Adrenal gland (tissue), 12 donors: ENCODE results near the gene TBPL2. TPM values are rescaled to one million over a fixed set of nuclear protein-coding genes. Genes with fewer than 3 reads are reported as not detected.

Experiments
- DNase-seq, 7 donors: peaks; one replicate each; pipeline ENCODE4 v3.0.0-alpha.2; 2019 to 2020
- H3K27ac ChIP-seq, 5 donors: fragments of 200-600 bp; sonication (generic) in 4 of 5; 1 replicate in 3 of 5; 2 replicates in 2 of 5; pipeline versions ENCODE4 v1.5.1 to v1.8.0; 2016 to 2020; ENCODE audit warnings: mild to moderate bottlenecking in 1 of 5
- H3K27me3 ChIP-seq: fragments of 200-600 bp; 2 replicates; pipeline ENCODE4 v1.8.0; 2021
- H3K36me3 ChIP-seq, 2 donors: fragments of 200-600 bp; replicated peaks in 1 of 2; 1 replicate in 1 of 2; 2 replicates in 1 of 2; pipeline versions ENCODE4 v1.5.1 to v1.8.0; 2018 to 2022
- H3K4me1 ChIP-seq, 2 donors: fragments of 200-600 bp; replicated peaks in 1 of 2; 1 replicate in 1 of 2; 2 replicates in 1 of 2; pipeline versions ENCODE4 v1.5.1 to v1.8.0; 2018 to 2021
- H3K4me3 ChIP-seq, 4 donors: fragments of 200-600 bp; sonication (generic) in 3 of 4; one replicate each; pipeline ENCODE4 v1.5.1; 2016 to 2018
- H3K9me3 ChIP-seq, 3 donors: fragments of 200-600 bp; sonication (generic) in 1 of 3; replicated peaks in 1 of 3; 1 replicate in 2 of 3; 2 replicates in 1 of 3; pipeline versions ENCODE4 v1.5.1 to v1.8.0; 2016 to 2021
- CTCF ChIP-seq, 6 experiments: fragments of 450-650 bp in 4 of 6; fragments of 200-600 bp in 2 of 6; sonication (generic) in 1 of 6; IDR thresholded peaks; 1 replicate in 5 of 6; 2 replicates in 1 of 6; pipeline versions ENCODE4 v1.5.1 to v1.8.0; 2016 to 2021; ENCODE audit warnings: antibody characterized with exemption in 6 of 6, mild to moderate bottlenecking in 2 of 6, moderate library complexity in 1 of 6
- POLR2A ChIP-seq, 2 donors: fragments of 450-650 bp; IDR thresholded peaks; one replicate each; pipeline ENCODE4 v1.6.1; 2017; ENCODE audit warnings: antibody characterized with exemption in 2 of 2, mild to moderate bottlenecking in 2 of 2, moderate library complexity in 1 of 2
- WGBS, 4 donors: extraction: QIAGEN DNeasy Blood & Tissue Kit in 2 of 4; methylation state at CpG; one replicate each; pipeline versions ENCODE4 v1.1.5 to v1.1.7; 2013 to 2017; 5-methylcytosine and 5-hydroxymethylcytosine counted together
- intact Hi-C, 2 donors: fragments of 100-400 bp; cut with DNase I; formaldehyde crosslinking; loops; one replicate each; pipeline versions ENCODE4 v1.14.1 to v1.15.0; 2022 to 2023
- polyA plus RNA-seq, 3 donors: library from polyadenylated mRNA; stranded (reverse); fragments of 200-250 nt in 2 of 3; fragments of 350-450 nt in 1 of 3; fragmentation: Illumina TruSeq in 1 of 3; extraction: RNeasy Lipid Tissue Mini Kit (QIAGEN cat#74804) in 1 of 3; gene quantifications; one replicate each; pipeline ENCODE4 v1.2.3, GENCODE V29; 2013 to 2014
- total RNA-seq, 9 donors: library from RNA; depleted of rRNA in 4 of 9; stranded (reverse); fragments of >200 nt in 4 of 9; fragments of 120-200 nt in 1 of 9; fragmentation: NEBNext Ultra II Directional in 1 of 9; extraction: Animal tissue kit (Norgen Biotek cat#: 25700) in 1 of 9; gene quantifications; one replicate each; pipeline versions ENCODE4 v1.1.0 to v1.2.4, GENCODE V29; 2013 to 2023
- donor health status: healthy with polysubstance abuse.
- donor health status: Bipolar disorder and iron deficiency.
- donor health status: DM: yes; HTN: yes; CAD: no.
- donor health status: DM: no; HTN: no; CAD: no.
- donor health status: DM: no; HTN: no; CAD: no.
- donor health status: DM: yes; HTN: yes; CAD: no.

The TBPL2 gene
- total and polyA plus RNA-seq, 12 donors, result 0.06 TPM; not detected in 11

- Histone ChIP-seq H3K4me1 (peaks cover 13 to 38% of the 10 kb centered on the region in 2 donors), H3K4me3 (no peak overlapping the region), H3K27ac (no peak overlapping the region), H3K27me3 (no peaks in the 10 kb centered on the region), H3K9me3 (no peaks in the 10 kb centered on the region), H3K36me3 (no peaks in the 10 kb centered on the region)
- 60 to 93% (median 82%) methylated on average over 3 of the region's 3 CpGs for WGBS, 4 donors
- DNase-seq, result no peak
- intact Hi-C loops, result loop anchor here in 1 of 2 donors (10.0 kb wide), 3 partner anchors 136 to 1026 kb away; partner anchors contain the start of gene KTN1
- TF ChIP-seq CTCF (IDR thresholded peaks at IDR 0.05) (no peak), POLR2A (IDR thresholded peaks at IDR 0.05) (no peak)
These were observed 8.7 kb upstream of the TBPL2 start for GRCh38 chr14:55449116-55449515.

GRCh38 chr14:55448141-55448614 is 7.8 kb upstream of the TBPL2 start:
- 23 to 43% (median 36%) methylated on average over 3 of the region's 3 CpGs for WGBS, 4 donors
- TF ChIP-seq CTCF (IDR thresholded peaks at IDR 0.05) (no peak), POLR2A (IDR thresholded peaks at IDR 0.05) (no peak)
- Histone ChIP-seq H3K27me3 (no peaks in the 10 kb centered on the region), H3K36me3 (no peaks in the 10 kb centered on the region), H3K27ac (peak overlapping the region in 4 of 5 donors; percentile 28 to 79 (median 74)), H3K9me3 (no peaks in the 10 kb centered on the region), H3K4me1 (peaks cover 7 to 31% of the 10 kb centered on the region in 2 donors), H3K4me3 (no peak overlapping the region)
- intact Hi-C loops, result loop anchor here in 1 of 2 donors (10.0 kb wide), 3 partner anchors 137 to 1027 kb away; partner anchors contain the start of gene KTN1
- peak; percentile 51 to 73 (median 69) for DNase-seq

- no peaks in the 10 kb centered on the region for H3K9me3 ChIP-seq
- no peaks in the 10 kb centered on the region for H3K27me3 ChIP-seq
- intact Hi-C loops, result loop anchor here in 1 of 2 donors (10.0 kb wide), 3 partner anchors 138 to 1028 kb away; partner anchors contain the start of gene KTN1
- H3K36me3 ChIP-seq, result no peaks in the 10 kb centered on the region
- H3K4me1 ChIP-seq, result peaks cover 7 to 30% of the 10 kb centered on the region in 2 donors
- H3K4me3 ChIP-seq, result no peak overlapping the region
- H3K27ac ChIP-seq, result peak overlapping the region; percentile 28 to 79 (median 71)
- 38 to 43% (median 39%) methylated on average over 2 of the region's 2 CpGs for WGBS, 4 donors
- DNase-seq, result peak; percentile 55 to 84 (median 67)
- no peak for TF ChIP-seq CTCF (IDR thresholded peaks at IDR 0.05)
- TF ChIP-seq POLR2A (IDR thresholded peaks at IDR 0.05), result peak in 1 of 2 donors; percentile 63
These were observed 6.4 kb upstream of the TBPL2 start for GRCh38 chr14:55446833-55447232.

- Histone ChIP-seq H3K27me3 (no peaks in the 10 kb centered on the region), H3K4me3 (no peak overlapping the region), H3K36me3 (no peaks in the 10 kb centered on the region), H3K27ac (peak overlapping the region; percentile 28 to 79 (median 71)), H3K9me3 (no peaks in the 10 kb centered on the region), H3K4me1 (peaks cover 7 to 24% of the 10 kb centered on the region in 2 donors)
- TF ChIP-seq CTCF (IDR thresholded peaks at IDR 0.05) (peak; percentile 60 to 93 (median 79)), POLR2A (IDR thresholded peaks at IDR 0.05) (no peak)
- WGBS, 4 donors, result 13 to 24% (median 19%) methylated on average over 5 of the region's 5 CpGs
- peak; percentile 76 to 88 (median 85) for DNase-seq
- intact Hi-C loops, result loop anchor here in 1 of 2 donors (10.0 kb wide), 3 partner anchors 139 to 1029 kb away; partner anchors contain the start of gene KTN1
These were observed 5.8 kb upstream of the TBPL2 start for GRCh38 chr14:55446127-55446736.
